HG03064 (cell line): ENCODE measurements around the gene CACNA1C.

Source experiments
- ATAC-seq: cut with Tn5 transposase; IDR thresholded peaks from one replicate; pipeline ENCODE4 v1.9.1; 2021; ENCODE audit warnings: low read depth; ENCODE audit not compliant: unreplicated experiment

CACNA1C gene

DNA sequence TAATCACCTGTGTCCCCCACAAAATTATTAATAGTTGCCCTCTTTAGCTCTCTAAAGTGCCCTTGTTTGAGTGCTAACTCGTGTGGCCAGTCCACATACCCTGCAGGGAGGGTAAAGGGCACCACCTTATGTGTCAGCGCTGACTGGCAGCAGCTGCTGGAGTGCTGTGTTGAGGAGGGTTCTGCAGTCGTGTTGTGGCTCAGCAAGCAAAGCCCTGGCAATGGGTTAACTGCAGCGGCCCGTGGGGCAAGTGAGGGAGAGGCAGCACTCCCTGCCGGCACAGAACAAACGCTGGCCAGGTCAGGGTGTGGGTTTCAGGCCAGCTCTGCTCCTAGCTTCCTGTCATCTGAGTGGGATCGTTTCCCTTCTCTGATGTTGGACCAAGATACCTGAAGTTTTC is 369.8 kb downstream of the CACNA1C start:
- ATAC-seq = no peak

DNA sequence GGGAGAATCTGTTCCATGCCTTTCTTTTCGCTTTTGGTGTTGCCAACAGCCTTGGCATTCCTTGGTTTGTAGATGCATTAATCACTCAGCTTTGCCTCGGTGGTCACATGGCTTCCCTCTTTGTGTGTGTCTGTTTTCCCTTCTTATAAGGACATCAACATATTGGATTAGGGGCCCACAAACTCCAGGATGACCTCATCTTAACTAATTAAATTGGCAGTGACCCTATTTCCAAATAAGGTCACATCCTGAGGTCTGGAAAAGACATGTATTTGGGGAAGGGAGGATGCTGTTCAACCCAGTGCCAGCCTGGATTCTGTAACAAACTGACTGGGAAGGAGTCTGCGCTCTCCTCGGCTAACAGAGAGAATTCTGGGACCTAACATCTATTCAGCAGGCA is 376.2 kb downstream of the CACNA1C start:
- ATAC-seq = no peak

DNA sequence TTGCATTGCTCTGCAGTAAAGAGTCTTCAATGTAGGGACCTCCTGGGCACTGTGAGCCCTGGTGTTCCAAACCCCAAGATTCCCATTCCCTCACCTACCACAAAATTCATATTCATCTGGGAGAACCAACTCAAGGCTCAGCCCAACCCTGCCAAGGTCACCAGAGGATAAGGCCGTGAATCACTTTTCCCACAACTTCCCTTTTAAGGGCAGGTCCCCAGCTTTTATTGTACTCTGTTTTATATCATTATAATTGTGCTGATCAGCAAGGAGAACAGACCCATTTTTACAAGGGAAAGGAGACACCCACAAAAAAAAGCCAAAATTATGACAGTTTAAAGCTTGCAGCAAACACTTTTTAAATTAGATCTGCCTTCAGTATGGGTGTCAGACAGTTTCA is 379.0 kb downstream of the CACNA1C start:
- no peak for ATAC-seq

GRCh38 chr12:2432856-2433255 is 380.1 kb downstream of the CACNA1C start:
- no peak for ATAC-seq

DNA sequence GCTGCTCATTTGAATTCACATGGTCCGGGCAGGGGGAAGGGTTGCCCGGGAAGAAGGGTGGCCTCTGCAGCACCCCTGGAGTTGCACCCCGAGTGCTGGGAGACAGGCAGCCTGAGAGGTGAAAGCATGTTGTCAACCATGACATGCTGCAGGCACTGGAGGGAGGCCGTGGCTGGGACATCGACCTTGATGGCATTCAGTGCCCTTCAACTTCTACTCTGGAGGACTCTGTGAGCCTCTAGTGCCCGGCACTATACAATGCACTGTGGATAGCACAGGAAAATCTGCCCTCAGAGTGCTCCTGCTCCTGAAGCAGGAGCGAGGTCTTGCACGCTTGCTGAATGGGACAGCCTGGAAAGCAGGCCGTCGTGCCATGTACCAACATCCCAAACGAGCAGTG is 382.7 kb downstream of the CACNA1C start:
- no peak for ATAC-seq

DNA sequence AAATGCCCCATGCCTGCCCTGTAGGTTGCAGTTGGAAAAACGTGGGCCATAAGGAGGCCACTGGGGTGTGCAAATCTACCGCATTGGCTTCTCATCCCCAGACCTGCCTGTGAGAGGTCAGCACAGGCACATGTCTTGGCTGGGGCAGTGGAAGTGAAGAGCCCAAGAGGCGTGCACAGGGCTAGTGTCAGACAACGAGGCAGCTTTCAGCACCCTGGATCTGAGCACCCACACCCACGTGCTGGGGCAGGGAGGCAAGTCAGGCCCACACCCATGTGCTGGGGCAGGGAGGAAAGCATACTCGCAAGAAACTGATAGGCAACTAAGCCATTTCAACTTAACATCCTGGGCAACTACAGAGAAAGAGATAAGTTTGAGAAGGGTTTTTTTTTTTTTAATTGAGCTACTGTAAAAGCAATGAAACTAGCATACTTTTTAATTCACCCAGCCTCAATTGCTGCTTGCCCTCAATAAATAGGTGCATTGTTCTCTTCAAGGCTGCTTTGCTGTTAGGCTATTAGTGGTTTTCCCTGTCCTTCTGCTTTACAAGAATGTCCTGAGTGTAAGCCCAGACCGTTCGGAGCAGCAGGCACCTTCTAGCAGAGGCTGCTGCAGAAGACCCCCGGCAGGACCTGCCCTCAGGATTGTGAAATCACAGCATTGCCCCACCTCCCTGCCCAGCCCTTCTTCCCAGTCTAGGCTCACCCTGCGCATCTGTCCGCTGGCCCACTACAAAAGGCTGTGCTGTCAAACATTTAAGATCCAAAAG is 386.7 kb downstream of the CACNA1C start:
- ATAC-seq = no peak

GRCh38 chr12:2443776-2444175 is 391.0 kb downstream of the CACNA1C start:
- ATAC-seq = no peak

DNA sequence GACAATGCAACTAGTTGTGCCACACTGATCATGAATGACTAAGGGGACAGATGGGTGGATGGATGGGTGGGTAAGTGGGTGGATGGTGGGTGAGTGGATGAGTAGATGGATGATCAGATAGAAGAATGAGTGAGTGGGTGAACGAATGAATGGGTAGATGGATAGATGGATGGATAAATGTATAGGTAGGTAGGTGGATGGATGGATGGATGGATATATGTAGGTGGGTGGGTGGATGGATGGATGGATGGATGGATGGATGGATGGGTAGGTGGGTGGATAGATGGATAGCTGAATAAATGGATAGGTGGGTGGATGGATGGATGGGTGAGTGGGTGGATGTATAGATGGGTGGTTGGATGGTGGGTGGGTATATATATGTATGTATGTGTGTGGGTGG is 393.2 kb downstream of the CACNA1C start:
- ATAC-seq = no peak

DNA sequence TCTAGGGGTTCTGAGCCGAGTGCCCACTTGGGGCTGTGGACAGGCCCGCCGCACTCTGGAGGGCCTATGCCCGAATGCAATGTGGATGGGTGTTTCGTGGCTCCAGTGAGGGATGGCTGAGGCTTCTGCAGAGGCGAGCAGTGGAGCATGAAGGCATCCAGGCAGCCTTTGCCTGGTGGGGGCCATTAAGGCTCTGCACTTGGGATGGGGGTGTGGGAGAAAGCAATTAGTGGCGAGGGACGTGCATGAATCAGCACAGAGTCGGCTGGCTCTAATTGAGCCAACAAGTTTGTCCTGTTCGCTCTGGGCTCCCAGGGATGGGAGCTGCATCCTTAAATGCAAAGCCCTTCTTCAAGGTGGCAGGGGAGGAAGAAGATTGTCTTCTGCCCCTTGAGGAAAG is 395.1 kb downstream of the CACNA1C start:
- ATAC-seq = no peak

DNA sequence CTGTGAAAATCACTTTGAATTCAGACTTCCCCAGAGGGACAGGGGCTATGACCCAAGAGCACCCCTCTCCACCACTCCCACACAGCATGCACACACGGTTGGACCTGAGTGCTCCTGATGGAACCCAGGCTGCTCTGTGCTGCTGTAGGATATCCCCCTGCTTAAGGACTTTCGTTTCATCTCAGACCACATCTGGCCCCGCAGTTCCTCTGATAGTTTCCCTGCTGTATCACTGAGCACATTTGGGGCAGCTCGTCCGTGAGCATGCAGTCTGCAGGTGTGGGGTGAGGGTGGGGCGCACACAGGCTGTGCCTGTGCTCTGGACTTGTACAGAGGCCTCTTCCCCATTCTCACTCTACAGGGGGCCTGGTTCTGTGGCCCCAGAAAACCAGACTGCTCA is 396.8 kb downstream of the CACNA1C start:
- ATAC-seq = no peak

GRCh38 chr12:2450553-2450952 is 397.8 kb downstream of the CACNA1C start:
- no peak for ATAC-seq

DNA sequence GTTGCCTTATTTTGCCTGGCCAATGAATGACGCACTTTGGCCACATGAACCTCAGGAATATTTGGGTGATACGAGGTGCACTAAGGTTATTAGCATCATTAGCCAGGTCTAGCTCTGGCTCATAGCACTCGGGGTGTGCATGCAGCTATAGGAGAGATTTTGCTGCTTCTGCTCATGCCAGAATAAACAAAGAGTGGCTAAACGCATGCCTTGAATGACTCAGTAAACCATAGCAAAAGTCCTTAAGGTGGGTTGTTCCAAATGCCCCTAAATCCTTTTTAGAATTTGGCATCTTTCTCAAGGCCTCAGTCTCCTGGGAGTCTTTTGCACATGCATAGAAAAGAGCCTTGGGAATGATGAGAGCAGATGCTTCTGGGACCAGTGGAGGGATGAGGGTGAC is 398.2 kb downstream of the CACNA1C start:
- ATAC-seq = no peak

GRCh38 chr12:2451497-2451896 is 398.7 kb downstream of the CACNA1C start:
- no peak for ATAC-seq

GRCh38 chr12:2453076-2453760 is 400.4 kb downstream of the CACNA1C start:
- ATAC-seq = no peak

DNA sequence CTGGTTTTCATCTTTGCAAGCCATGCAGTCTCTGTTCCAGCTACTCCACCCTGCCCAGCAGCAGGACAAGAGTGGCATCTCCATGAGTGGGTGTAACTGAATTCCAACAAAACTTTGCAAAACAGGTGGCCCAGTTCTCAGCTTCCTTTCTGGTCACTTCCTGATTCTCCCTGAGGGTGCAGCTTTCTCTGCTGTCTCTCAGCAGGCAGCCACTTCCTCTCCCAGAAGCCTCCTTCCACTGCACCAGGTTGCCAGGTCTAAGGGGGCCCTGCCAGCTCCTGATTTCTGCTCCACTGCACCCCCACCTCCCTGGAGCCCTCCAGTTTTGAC is 400.9 kb downstream of the CACNA1C start:
- ATAC-seq = no peak

DNA sequence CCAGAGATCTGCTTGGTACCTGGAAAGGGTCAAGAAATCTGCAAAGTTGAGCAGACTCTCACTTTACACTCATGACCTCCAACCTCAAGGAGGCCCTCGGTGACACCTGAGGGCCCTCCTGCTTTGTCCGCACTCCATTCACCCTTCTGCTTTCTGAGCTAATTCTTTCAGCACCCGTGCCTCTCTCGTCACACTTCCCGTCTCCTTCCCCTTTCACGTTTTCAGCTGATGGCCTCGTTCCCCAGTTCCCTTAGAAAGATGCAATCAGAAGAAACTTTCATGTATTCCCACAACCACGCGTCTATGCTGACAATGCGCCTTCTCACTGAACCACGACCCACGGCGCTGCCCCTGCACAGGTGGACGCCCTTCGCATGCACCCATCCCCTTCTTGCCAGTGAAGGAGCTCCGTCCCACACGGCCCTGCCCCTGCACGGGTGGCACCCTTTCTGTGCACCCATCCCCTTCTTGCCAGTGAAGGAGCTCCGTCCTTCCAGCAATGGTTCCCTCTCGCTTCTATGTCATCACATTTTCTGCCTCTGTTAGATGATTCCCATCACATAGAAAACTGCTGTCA is 401.9 kb downstream of the CACNA1C start:
- no peak for ATAC-seq

DNA sequence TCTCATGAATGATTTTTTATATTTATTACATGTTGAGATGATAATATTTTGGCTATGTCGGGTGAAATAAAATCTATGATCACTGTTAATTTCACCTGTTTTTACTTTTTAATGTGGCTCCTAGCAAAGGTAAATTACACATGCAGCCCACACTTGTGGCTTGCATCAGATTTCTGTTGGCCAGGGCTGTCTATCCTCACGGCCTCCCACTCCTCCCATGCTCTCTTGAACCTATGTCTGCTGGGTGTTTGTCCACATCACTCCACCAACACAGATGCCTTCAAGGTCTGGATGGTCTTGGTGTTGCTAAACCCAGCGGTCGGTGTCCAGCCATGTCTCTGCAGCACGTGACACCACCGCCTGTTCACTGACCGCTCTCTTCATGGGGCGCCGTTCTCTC is 402.6 kb downstream of the CACNA1C start:
- no peak for ATAC-seq

DNA sequence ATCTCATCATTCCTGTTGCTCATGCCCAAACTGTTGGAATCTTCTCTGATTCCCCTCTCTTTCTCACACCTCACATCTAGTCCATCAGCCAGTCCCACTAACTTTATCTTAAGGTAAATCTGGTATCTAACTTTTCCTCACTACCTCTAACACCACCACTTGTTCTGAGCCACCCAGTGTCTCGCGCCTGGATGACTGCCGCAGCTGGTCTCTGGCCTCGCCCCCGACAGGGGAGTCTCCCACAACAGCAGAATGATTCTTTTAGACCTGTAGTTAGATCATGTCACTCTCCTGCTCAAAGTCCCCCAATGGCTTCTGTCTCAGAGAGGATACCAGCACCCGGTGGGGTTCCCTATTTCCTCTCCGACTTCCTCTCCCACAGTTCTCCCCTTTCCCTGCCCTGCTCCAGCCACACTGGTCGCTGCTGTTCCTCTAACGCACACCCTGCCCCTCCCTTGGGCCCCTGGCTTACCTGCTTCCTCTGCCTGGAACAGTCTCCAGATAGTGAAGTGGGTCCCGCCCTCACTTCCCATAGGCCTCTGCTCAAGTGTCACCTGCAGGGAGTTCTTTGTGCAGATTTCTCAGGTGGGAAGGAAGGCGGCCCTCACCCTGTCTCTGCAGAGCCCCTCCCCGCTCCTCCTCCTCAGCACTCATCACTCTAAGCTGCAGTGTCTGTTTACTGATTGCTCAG is 403.5 kb downstream of the CACNA1C start:
- no peak for ATAC-seq

DNA sequence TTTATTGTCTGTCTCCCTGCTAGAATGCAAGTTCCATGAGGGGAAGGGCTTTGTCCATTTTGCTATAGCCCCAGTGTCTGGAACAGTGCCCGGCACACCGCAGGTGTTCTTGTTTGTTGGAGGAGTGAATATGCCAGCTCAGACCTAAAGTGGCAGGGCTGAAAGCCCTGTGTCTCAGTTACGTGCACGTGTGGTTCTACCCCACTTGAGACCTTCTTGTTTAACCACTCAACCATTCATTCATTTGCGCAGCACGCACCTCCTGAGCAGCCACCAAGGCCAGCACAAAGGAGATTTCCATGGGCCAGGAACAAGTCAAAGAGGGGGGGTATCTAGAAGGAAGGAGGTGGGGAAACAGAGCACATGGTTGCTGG is 404.0 kb downstream of the CACNA1C start:
- ATAC-seq = no peak

- ATAC-seq = no peak
Observed at GRCh38 chr12:2457215-2457932, 404.6 kb downstream of the CACNA1C start.

- ATAC-seq = no peak
Observed at GRCh38 chr12:2457933-2458414, 405.2 kb downstream of the CACNA1C start.
